DND-41 (cell line): Measurements from ENCODE around the gene AGXT.

Experiments used
- ATAC-seq: fragments of 200-7000 bp; cut with Tn5 transposase; 3 replicates; pipeline ENCODE4 v1.9.1; 2021; ENCODE audit warnings: low read depth; ENCODE audit not compliant: insufficient read depth
- DNase-seq: peaks from one replicate; pipeline ENCODE4 v3.0.0-alpha.2; 2020
- H2AFZ ChIP-seq: 2 replicates; pipeline ENCODE4 v1.6.0; 2012; ENCODE audit warnings: low read depth, low read length
- H3K27ac ChIP-seq: 2 replicates; pipeline ENCODE4 v1.5.1; 2012; ENCODE audit warnings: low read length, inconsistent platforms
- H3K27me3 ChIP-seq: fragments of 200-600 bp; sonication (generic); 2 replicates; pipeline ENCODE4 v1.6.0; 2012; ENCODE audit warnings: low read length, mild to moderate bottlenecking, inconsistent platforms; ENCODE audit not compliant: insufficient read depth, poor library complexity
- H3K36me3 ChIP-seq: 2 replicates; pipeline ENCODE4 v1.5.1; 2012; ENCODE audit warnings: low read length, inconsistent platforms; ENCODE audit not compliant: insufficient read depth
- H3K4me1 ChIP-seq: 2 replicates; pipeline ENCODE4 v1.5.1; 2012; ENCODE audit warnings: mild to moderate bottlenecking, low read length; ENCODE audit not compliant: insufficient read depth
- H3K4me2 ChIP-seq: 2 replicates; pipeline ENCODE4 v1.6.0; 2012; ENCODE audit warnings: mild to moderate bottlenecking, moderate library complexity, low read length, inconsistent platforms; ENCODE audit not compliant: insufficient read depth
- H3K4me3 ChIP-seq, 2 experiments: fragments of 200-600 bp in 1 of 2; shearing (Covaris generic) in 1 of 2; 2 replicates each; pipeline ENCODE4 v1.5.1; 2012 to 2016; ENCODE audit warnings: inconsistent platforms in 2 of 2, low read length in 2 of 2, mild to moderate bottlenecking in 2 of 2, low read depth in 1 of 2, moderate library complexity in 1 of 2
- H3K79me2 ChIP-seq: 2 replicates; pipeline ENCODE4 v1.6.0; 2012; ENCODE audit warnings: low read length, inconsistent platforms; ENCODE audit not compliant: insufficient read depth
- H3K9ac ChIP-seq: 2 replicates; pipeline ENCODE4 v1.6.0; 2012; ENCODE audit warnings: low read depth, mild to moderate bottlenecking, inconsistent platforms, low read length, moderate library complexity
- H3K9me3 ChIP-seq: 2 replicates; pipeline ENCODE4 v1.5.1; 2012; ENCODE audit warnings: low read length, moderate library complexity, mild to moderate bottlenecking, inconsistent platforms; ENCODE audit not compliant: insufficient read depth, severe bottlenecking
- H4K20me1 ChIP-seq: 2 replicates; pipeline ENCODE4 v1.6.0; 2012; ENCODE audit warnings: low read length; ENCODE audit not compliant: insufficient read depth
- EZH2 ChIP-seq: IDR thresholded peaks from 3 replicates; pipeline ENCODE4 v1.6.1; 2012; ENCODE audit warnings: borderline replicate concordance, low read depth, mild to moderate bottlenecking, moderate library complexity, low read length, inconsistent platforms; ENCODE audit not compliant: severe bottlenecking
- TF ChIP-seq, protein P1 (sequence below): IDR thresholded peaks from 2 replicates; pipeline ENCODE4 v1.5.1; 2012; ENCODE audit warnings: borderline replicate concordance, low read length, moderate library complexity, mild to moderate bottlenecking; ENCODE audit not compliant: poor library complexity, severe bottlenecking; ENCODE audit errors: extremely low read depth

Gene AGXT

DNA sequence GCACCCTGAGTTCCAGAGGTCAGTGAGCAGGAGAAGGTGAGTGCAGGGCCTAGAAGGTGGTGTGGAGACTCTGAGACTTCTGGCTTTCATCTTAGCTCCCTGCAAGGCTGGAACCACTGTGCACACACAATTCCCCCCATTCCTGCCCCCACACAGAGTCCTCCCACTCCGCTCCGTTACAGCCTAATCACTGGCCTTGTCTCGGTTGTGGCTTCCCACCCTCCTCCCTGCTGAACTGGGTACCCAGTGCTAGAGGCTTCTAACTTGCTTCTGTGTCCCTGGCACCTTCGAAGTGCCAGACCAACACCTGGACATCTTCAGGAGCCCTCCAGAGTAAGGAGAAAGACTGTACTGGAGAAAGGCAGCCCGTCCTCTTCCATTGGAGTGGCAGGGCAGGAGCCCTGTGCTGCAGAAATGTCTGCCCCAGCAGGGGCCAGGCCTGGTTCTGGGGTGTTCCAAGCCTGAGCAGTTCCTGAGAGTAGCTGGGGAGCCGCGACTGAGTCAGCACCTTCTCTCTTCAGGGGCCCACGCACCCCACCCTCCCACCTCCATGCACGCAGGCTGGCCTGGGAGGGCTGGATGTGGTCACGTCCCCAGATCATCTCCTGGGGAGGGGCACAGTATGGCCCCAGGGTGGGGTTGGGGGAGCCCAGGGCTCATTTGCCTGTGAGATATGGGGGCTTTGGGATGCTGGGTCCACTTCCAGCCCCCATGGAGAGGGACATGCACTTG lies 60.9 kb downstream of the AGXT start:
- Histone ChIP-seq H3K4me2 (no peak overlapping the region), H2AFZ (no peak overlapping the region), H3K79me2 (no peaks in the 10 kb centered on the region), H4K20me1 (peaks cover 16% of the 10 kb centered on the region; the same call in 1 of the 2 replicates), H3K4me3 (no peak overlapping the region), H3K4me1 (no peaks in the 10 kb centered on the region), H3K9ac (no peak overlapping the region), H3K9me3 (no peaks in the 10 kb centered on the region), H3K27ac (no peak overlapping the region), H3K27me3 (no peaks in the 10 kb centered on the region), H3K36me3 (no peaks in the 10 kb centered on the region)
- TF ChIP-seq EZH2, result no peak
- TF ChIP-seq, protein P1, sequence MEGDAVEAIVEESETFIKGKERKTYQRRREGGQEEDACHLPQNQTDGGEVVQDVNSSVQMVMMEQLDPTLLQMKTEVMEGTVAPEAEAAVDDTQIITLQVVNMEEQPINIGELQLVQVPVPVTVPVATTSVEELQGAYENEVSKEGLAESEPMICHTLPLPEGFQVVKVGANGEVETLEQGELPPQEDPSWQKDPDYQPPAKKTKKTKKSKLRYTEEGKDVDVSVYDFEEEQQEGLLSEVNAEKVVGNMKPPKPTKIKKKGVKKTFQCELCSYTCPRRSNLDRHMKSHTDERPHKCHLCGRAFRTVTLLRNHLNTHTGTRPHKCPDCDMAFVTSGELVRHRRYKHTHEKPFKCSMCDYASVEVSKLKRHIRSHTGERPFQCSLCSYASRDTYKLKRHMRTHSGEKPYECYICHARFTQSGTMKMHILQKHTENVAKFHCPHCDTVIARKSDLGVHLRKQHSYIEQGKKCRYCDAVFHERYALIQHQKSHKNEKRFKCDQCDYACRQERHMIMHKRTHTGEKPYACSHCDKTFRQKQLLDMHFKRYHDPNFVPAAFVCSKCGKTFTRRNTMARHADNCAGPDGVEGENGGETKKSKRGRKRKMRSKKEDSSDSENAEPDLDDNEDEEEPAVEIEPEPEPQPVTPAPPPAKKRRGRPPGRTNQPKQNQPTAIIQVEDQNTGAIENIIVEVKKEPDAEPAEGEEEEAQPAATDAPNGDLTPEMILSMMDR, result no peak
- ATAC-seq, result no peak
- DNase-seq, result no peak
